Measurements from ENCODE around the gene SLC35A1. TPM values are rescaled to one million over a fixed set of nuclear protein-coding genes. Genes with fewer than 3 reads are reported as not detected.
"Not testable (repeated sequence)": the region's sequence is repeated elsewhere in the genome, so short reads cannot be mapped to it uniquely, and the experiment has no call there.

Gene SLC35A1
- total RNA-seq, 1 donor from 2014 or later = 11.6 TPM

DNA sequence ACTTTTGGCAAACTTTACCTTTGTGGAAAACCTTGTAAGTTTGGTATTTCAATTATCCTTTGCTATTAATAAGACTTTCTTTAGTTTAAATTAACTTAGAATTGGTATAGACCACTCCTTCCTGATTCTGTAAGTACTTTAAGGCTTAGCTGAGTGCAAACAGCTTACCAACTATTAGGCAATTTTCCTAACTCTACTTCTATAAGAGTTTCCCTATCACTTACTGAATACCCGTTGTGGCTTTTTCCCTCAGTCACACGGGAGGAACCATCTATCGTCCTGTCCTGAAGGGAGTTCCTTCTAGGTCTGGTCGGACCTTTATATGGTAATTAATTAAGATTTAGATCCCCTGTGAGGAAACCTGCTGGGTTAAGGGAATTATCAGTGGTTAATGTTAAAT lies 9.6 kb downstream of the SLC35A1 start:
- TF ChIP-seq, protein P1, sequence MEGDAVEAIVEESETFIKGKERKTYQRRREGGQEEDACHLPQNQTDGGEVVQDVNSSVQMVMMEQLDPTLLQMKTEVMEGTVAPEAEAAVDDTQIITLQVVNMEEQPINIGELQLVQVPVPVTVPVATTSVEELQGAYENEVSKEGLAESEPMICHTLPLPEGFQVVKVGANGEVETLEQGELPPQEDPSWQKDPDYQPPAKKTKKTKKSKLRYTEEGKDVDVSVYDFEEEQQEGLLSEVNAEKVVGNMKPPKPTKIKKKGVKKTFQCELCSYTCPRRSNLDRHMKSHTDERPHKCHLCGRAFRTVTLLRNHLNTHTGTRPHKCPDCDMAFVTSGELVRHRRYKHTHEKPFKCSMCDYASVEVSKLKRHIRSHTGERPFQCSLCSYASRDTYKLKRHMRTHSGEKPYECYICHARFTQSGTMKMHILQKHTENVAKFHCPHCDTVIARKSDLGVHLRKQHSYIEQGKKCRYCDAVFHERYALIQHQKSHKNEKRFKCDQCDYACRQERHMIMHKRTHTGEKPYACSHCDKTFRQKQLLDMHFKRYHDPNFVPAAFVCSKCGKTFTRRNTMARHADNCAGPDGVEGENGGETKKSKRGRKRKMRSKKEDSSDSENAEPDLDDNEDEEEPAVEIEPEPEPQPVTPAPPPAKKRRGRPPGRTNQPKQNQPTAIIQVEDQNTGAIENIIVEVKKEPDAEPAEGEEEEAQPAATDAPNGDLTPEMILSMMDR (IDR thresholded peaks at IDR 0.05; ENCODE audit: borderline replicate concordance) = no peak

DNA sequence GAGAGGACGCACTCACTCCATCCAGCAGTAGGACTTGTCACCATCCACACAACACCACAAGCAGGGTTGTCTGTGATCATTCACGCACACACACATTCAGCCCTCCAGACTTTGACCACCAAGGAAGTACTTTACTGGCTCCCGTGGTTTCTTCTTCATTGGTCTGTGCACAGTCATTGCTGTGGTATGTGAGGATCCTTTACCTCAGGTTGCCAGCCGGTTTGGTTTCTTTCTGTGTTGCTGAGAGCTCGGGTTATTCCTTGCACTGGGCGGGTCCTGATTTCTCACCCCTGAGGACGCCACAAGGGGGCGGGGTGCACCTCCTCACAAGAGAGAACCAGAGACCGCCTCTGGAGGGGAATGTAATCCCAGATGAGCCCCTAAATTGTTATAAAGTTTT lies 11.2 kb downstream of the SLC35A1 start:
- DNase-seq = no peak

More for the DNA sequence above, 9.6 kb downstream of the SLC35A1 start:
- no peak overlapping the region for H3K4me3 ChIP-seq
- no peak overlapping the region for H3K27ac ChIP-seq (replicated peaks)
- H3K27me3 ChIP-seq (ENCODE audit: low read depth) = no peaks in the 10 kb centered on the region
- peaks cover 10% of the 10 kb centered on the region for H3K36me3 ChIP-seq
- intact Hi-C loops (cut with micrococcal nuclease) = no loop called here
- H3K4me1 ChIP-seq = no peaks in the 10 kb centered on the region
- H3K9me3 ChIP-seq (replicated peaks) = no peaks in the 10 kb centered on the region
- DNase-seq = no peak

DNA sequence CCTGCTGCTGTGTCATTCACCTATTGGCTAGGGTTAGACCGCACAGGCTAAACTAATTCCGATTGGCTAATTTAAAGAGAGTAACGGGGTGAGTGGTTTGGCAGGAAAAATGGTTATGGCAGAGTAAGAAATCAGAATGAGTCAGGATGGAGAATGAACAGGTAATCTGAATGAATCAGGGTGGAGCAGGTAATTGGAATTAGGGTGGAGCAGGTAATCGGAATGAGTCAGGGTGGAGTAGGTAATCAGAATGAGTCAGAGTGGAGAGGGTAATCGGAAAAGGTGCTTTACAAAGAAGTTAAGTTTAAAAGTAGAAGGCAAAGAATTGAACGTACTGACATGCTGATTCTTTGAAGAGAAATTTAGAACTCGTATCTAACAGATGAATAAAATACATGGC lies 11.7 kb downstream of the SLC35A1 start:
- peaks cover 5% of the 10 kb centered on the region for H3K4me1 ChIP-seq
- H3K9me3 ChIP-seq (replicated peaks) = no peaks in the 10 kb centered on the region
- no peak for DNase-seq
- no peak overlapping the region for H3K27ac ChIP-seq (replicated peaks)
- TF ChIP-seq, protein P1 (IDR thresholded peaks at IDR 0.05; ENCODE audit: borderline replicate concordance) = no peak
- no peaks in the 10 kb centered on the region for H3K27me3 ChIP-seq (ENCODE audit: low read depth)
- H3K4me3 ChIP-seq = no peak overlapping the region
- intact Hi-C loops (cut with micrococcal nuclease) = no loop called here
- H3K36me3 ChIP-seq = no peaks in the 10 kb centered on the region

More for the DNA sequence above, 11.2 kb downstream of the SLC35A1 start:
- H3K9me3 ChIP-seq (replicated peaks) = no peaks in the 10 kb centered on the region
- no peak overlapping the region for H3K27ac ChIP-seq (replicated peaks)
- H3K4me1 ChIP-seq = peaks cover 5% of the 10 kb centered on the region
- intact Hi-C loops (cut with micrococcal nuclease) = no loop called here
- H3K27me3 ChIP-seq (ENCODE audit: low read depth) = no peaks in the 10 kb centered on the region
- no peaks in the 10 kb centered on the region for H3K36me3 ChIP-seq
- H3K4me3 ChIP-seq = no peak overlapping the region
- TF ChIP-seq, protein P1 (IDR thresholded peaks at IDR 0.05; ENCODE audit: borderline replicate concordance) = peak; percentile 39

DNA sequence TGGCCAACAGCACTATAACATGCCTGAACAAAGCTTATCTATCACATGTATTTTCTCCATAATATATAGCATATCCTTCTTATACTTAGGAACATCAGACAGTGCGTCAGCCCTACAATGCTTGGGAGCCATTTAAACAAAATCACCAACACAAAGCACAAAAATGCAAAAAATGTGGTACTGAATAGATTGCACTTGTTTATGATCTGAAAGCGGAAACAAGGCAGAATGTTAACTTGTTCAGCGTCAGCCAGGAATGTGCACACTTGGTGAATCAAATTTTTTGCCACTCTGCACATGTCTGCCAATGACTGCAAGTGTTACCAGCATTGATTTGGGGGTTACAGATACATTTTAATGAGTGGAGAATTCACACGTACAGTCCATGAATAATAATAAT lies 14.8 kb downstream of the SLC35A1 start:
- H3K27ac ChIP-seq (replicated peaks) = no peak overlapping the region
- no peaks in the 10 kb centered on the region for H3K27me3 ChIP-seq (ENCODE audit: low read depth)
- H3K36me3 ChIP-seq = peaks cover 8% of the 10 kb centered on the region
- DNase-seq = no peak
- H3K4me1 ChIP-seq = peaks cover 5% of the 10 kb centered on the region
- TF ChIP-seq, protein P1 (IDR thresholded peaks at IDR 0.05; ENCODE audit: borderline replicate concordance) = no peak
- no peaks in the 10 kb centered on the region for H3K9me3 ChIP-seq (replicated peaks)
- H3K4me3 ChIP-seq = no peak overlapping the region
- intact Hi-C loops (cut with micrococcal nuclease) = no loop called here

DNA sequence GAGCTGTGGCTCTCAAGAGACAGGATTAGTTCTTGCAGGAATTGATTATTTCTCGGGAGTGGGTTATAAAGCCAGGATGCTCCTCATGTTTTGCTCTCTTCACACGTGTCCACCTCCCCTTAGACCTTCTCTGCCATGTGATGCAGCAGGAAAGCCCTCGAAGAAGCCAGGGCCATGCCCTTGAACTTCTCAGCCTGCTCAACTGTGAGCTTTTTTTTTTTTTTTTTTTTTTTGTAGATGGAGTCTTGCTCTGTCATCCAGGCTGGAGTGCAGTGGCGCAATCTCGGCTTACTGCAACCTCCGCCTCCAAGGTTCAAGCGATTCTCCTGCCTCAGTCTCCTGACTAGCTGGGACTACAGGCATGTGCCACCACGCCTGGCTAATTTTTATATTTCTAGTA lies 16.6 kb downstream of the SLC35A1 start:
- H3K9me3 ChIP-seq (replicated peaks); H3K4me3 ChIP-seq; H3K36me3 ChIP-seq; H3K27me3 ChIP-seq (ENCODE audit: low read depth); H3K27ac ChIP-seq (replicated peaks); intact Hi-C loops (cut with micrococcal nuclease); H3K4me1 ChIP-seq; DNase-seq: not testable (repeated sequence)

DNA sequence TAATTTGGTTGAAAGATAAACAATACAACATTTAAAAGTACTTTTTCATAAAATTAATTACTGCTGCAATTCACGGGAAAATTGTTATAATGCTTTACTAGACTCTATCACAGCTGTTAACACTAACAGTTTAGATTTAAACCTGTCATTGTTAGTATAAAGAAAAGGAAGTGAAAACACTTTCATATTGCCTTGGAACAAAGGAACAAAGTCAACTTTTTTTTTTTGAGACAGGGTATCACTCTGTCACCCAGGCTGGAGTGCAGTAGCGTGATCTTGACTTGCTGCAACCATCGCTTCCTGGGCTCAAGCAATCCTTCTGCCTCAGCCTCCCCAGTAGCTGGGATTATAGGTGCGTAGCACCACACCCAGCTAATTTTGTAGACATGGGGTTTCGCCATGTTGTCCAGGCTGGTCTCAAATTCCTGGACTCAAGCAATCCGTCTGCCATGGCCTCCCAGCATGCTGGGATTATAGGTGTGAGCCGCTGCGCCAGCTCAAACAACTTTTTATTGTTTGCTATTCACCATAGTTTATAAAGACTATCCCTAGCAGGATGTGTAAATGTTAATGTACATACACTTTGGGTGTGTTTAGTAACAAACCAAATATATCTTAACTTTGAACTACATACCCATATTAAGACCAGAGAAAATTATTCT lies 22.1 kb downstream of the SLC35A1 start:
- H3K36me3 ChIP-seq = peaks cover 15% of the 10 kb centered on the region
- no peak overlapping the region for H3K4me3 ChIP-seq
- TF ChIP-seq, protein P1 (IDR thresholded peaks at IDR 0.05; ENCODE audit: borderline replicate concordance) = no peak
- intact Hi-C loops (cut with micrococcal nuclease) = no loop called here
- no peaks in the 10 kb centered on the region for H3K9me3 ChIP-seq (replicated peaks)
- DNase-seq = no peak
- no peak overlapping the region for H3K27ac ChIP-seq (replicated peaks)
- no peaks in the 10 kb centered on the region for H3K4me1 ChIP-seq
- no peaks in the 10 kb centered on the region for H3K27me3 ChIP-seq (ENCODE audit: low read depth)

All from left ventricle myocardium inferior (tissue), 1 donor.